Adrenal gland (tissue), 12 donors: ENCODE data around the gene MAD1L1. TPM values are rescaled to one million over a fixed set of nuclear protein-coding genes. Genes with fewer than 3 reads are reported as not detected.

Experiments
- DNase-seq, 7 donors: peaks; one replicate each; pipeline ENCODE4 v3.0.0-alpha.2; 2019 to 2020
- H3K27ac ChIP-seq, 5 donors: fragments of 200-600 bp; sonication (generic) in 4 of 5; 1 replicate in 3 of 5; 2 replicates in 2 of 5; pipeline versions ENCODE4 v1.5.1 to v1.8.0; 2016 to 2020; ENCODE audit warnings: mild to moderate bottlenecking in 1 of 5
- H3K27me3 ChIP-seq: fragments of 200-600 bp; 2 replicates; pipeline ENCODE4 v1.8.0; 2021
- H3K36me3 ChIP-seq, 2 donors: fragments of 200-600 bp; replicated peaks in 1 of 2; 1 replicate in 1 of 2; 2 replicates in 1 of 2; pipeline versions ENCODE4 v1.5.1 to v1.8.0; 2018 to 2022
- H3K4me1 ChIP-seq, 2 donors: fragments of 200-600 bp; replicated peaks in 1 of 2; 1 replicate in 1 of 2; 2 replicates in 1 of 2; pipeline versions ENCODE4 v1.5.1 to v1.8.0; 2018 to 2021
- H3K4me3 ChIP-seq, 4 donors: fragments of 200-600 bp; sonication (generic) in 3 of 4; one replicate each; pipeline ENCODE4 v1.5.1; 2016 to 2018
- H3K9me3 ChIP-seq, 3 donors: fragments of 200-600 bp; sonication (generic) in 1 of 3; replicated peaks in 1 of 3; 1 replicate in 2 of 3; 2 replicates in 1 of 3; pipeline versions ENCODE4 v1.5.1 to v1.8.0; 2016 to 2021
- CTCF ChIP-seq, 6 experiments: fragments of 450-650 bp in 4 of 6; fragments of 200-600 bp in 2 of 6; sonication (generic) in 1 of 6; IDR thresholded peaks; 1 replicate in 5 of 6; 2 replicates in 1 of 6; pipeline versions ENCODE4 v1.5.1 to v1.8.0; 2016 to 2021; ENCODE audit warnings: antibody characterized with exemption in 6 of 6, mild to moderate bottlenecking in 2 of 6, moderate library complexity in 1 of 6
- POLR2A ChIP-seq, 2 donors: fragments of 450-650 bp; IDR thresholded peaks; one replicate each; pipeline ENCODE4 v1.6.1; 2017; ENCODE audit warnings: antibody characterized with exemption in 2 of 2, mild to moderate bottlenecking in 2 of 2, moderate library complexity in 1 of 2
- WGBS, 4 donors: extraction: QIAGEN DNeasy Blood & Tissue Kit in 2 of 4; methylation state at CpG; one replicate each; pipeline versions ENCODE4 v1.1.5 to v1.1.7; 2013 to 2017; 5-methylcytosine and 5-hydroxymethylcytosine counted together
- intact Hi-C, 2 donors: fragments of 100-400 bp; cut with DNase I; formaldehyde crosslinking; loops; one replicate each; pipeline versions ENCODE4 v1.14.1 to v1.15.0; 2022 to 2023
- polyA plus RNA-seq, 3 donors: library from polyadenylated mRNA; stranded (reverse); fragments of 200-250 nt in 2 of 3; fragments of 350-450 nt in 1 of 3; fragmentation: Illumina TruSeq in 1 of 3; extraction: RNeasy Lipid Tissue Mini Kit (QIAGEN cat#74804) in 1 of 3; gene quantifications; one replicate each; pipeline ENCODE4 v1.2.3, GENCODE V29; 2013 to 2014
- total RNA-seq, 9 donors: library from RNA; depleted of rRNA in 4 of 9; stranded (reverse); fragments of >200 nt in 4 of 9; fragments of 120-200 nt in 1 of 9; fragmentation: NEBNext Ultra II Directional in 1 of 9; extraction: Animal tissue kit (Norgen Biotek cat#: 25700) in 1 of 9; gene quantifications; one replicate each; pipeline versions ENCODE4 v1.1.0 to v1.2.4, GENCODE V29; 2013 to 2023
- donor health status: healthy with polysubstance abuse.
- donor health status: Bipolar disorder and iron deficiency.
- donor health status: DM: yes; HTN: yes; CAD: no.
- donor health status: DM: no; HTN: no; CAD: no.
- donor health status: DM: no; HTN: no; CAD: no.
- donor health status: DM: yes; HTN: yes; CAD: no.

MAD1L1 gene
- total and polyA plus RNA-seq, 12 donors, result 6.7 to 87.7 (median 28.9) TPM

GRCh38 chr7:2229467-2229866, 3.3 kb downstream of the MAD1L1 start:
- no peak overlapping the region for H3K4me3 ChIP-seq
- no peak for DNase-seq
- 81 to 100% (median 93%) methylated on average over 1 to 7 of the region's 7 CpGs for WGBS, 4 donors
- TF ChIP-seq POLR2A (IDR thresholded peaks at IDR 0.05) (no peak), CTCF (IDR thresholded peaks at IDR 0.05) (no peak)
- H3K27me3 ChIP-seq, result no peaks in the 10 kb centered on the region
- peaks cover 13 to 21% of the 10 kb centered on the region in 2 donors for H3K4me1 ChIP-seq
- H3K36me3 ChIP-seq, result peaks cover 0 to 19% of the 10 kb centered on the region in 2 donors
- intact Hi-C loops, result no loop called here
- H3K9me3 ChIP-seq, result no peaks in the 10 kb centered on the region
- H3K27ac ChIP-seq, result no peak overlapping the region

- no peak for TF ChIP-seq POLR2A (IDR thresholded peaks at IDR 0.05)
- no peak for TF ChIP-seq CTCF (IDR thresholded peaks at IDR 0.05)
- H3K4me3 ChIP-seq, result no peak overlapping the region
- no peaks in the 10 kb centered on the region for H3K27me3 ChIP-seq
- intact Hi-C loops, result no loop called here
- peaks cover 13 to 21% of the 10 kb centered on the region in 2 donors for H3K4me1 ChIP-seq
- no peak overlapping the region for H3K27ac ChIP-seq
- H3K36me3 ChIP-seq, result peaks cover 0 to 19% of the 10 kb centered on the region in 2 donors
- no peak for DNase-seq
- H3K9me3 ChIP-seq, result no peaks in the 10 kb centered on the region
- WGBS, 4 donors, result 63 to 84% (median 82%) methylated on average over 3 to 8 of the region's 8 CpGs
Observed at GRCh38 chr7:2228921-2229320, 3.8 kb downstream of the MAD1L1 start.

GRCh38 chr7:2227699-2228098, 5.0 kb downstream of the MAD1L1 start:
- WGBS, 4 donors, result 87 to 92% (median 89%) methylated on average over 15 of the region's 15 CpGs
- peaks cover 0 to 21% of the 10 kb centered on the region in 2 donors for H3K36me3 ChIP-seq
- intact Hi-C loops, result no loop called here

GRCh38 chr7:2225830-2226229, 6.9 kb downstream of the MAD1L1 start:
- H3K36me3 ChIP-seq, result peaks cover 0 to 33% of the 10 kb centered on the region in 2 donors
- H3K27me3 ChIP-seq, result no peaks in the 10 kb centered on the region
- WGBS, 4 donors, result 96 to 98% (median 97%) methylated on average over 13 of the region's 13 CpGs
- no peak for DNase-seq
- no peaks in the 10 kb centered on the region for H3K9me3 ChIP-seq
- intact Hi-C loops, result no loop called here
- H3K27ac ChIP-seq, result no peak overlapping the region
- peaks cover 0 to 4% of the 10 kb centered on the region in 2 donors for H3K4me1 ChIP-seq
- TF ChIP-seq POLR2A (IDR thresholded peaks at IDR 0.05), result no peak
- no peak for TF ChIP-seq CTCF (IDR thresholded peaks at IDR 0.05)
- H3K4me3 ChIP-seq, result no peak overlapping the region

More at GRCh38 chr7:2227699-2228098, 5.0 kb downstream of the MAD1L1 start:
- no peak for DNase-seq
- no peaks in the 10 kb centered on the region for H3K9me3 ChIP-seq
- no peak overlapping the region for H3K4me3 ChIP-seq
- TF ChIP-seq CTCF (IDR thresholded peaks at IDR 0.05) (no peak), POLR2A (IDR thresholded peaks at IDR 0.05) (no peak)
- H3K27ac ChIP-seq, result no peak overlapping the region
- H3K4me1 ChIP-seq, result peaks cover 10 to 16% of the 10 kb centered on the region in 2 donors
- no peaks in the 10 kb centered on the region for H3K27me3 ChIP-seq
